SU-DHL-6 (cell line): Measurements from ENCODE around the gene KIF3A.

Experiments
- H2AFZ ChIP-seq: fragments of 200-600 bp; sonication (generic); 2 replicates; pipeline ENCODE4 v1.6.1; 2014; ENCODE audit warnings: low read depth, mild to moderate bottlenecking, moderate library complexity, mixed read lengths, antibody characterized with exemption, low read length; ENCODE audit not compliant: severe bottlenecking
- H3F3A ChIP-seq: fragments of 200-600 bp; shearing (Covaris generic); 2 replicates; pipeline ENCODE4 v1.6.0; 2016; ENCODE audit warnings: antibody characterized with exemption, mild to moderate bottlenecking; ENCODE audit not compliant: insufficient read depth
- H3K27ac ChIP-seq: fragments of 200-600 bp; sonication (generic); 2 replicates; pipeline ENCODE4 v1.5.1; 2016; ENCODE audit warnings: low read depth, mild to moderate bottlenecking, low read length, moderate library complexity, mixed read lengths
- H3K27me3 ChIP-seq: fragments of 200-600 bp; sonication (generic), shearing (Covaris generic); 2 replicates; pipeline ENCODE4 v1.6.0; 2014; ENCODE audit warnings: mild to moderate bottlenecking, low read length
- H3K36me3 ChIP-seq: fragments of 200-600 bp; sonication (generic); 2 replicates; pipeline ENCODE4 v1.6.1; 2014; ENCODE audit warnings: mild to moderate bottlenecking, low read length, mixed read lengths
- H3K4me2 ChIP-seq: fragments of 300-600, 200-600 bp; shearing (Covaris generic), sonication (generic); 2 replicates; pipeline ENCODE4 v1.6.0; 2014; ENCODE audit warnings: low read length, low read depth, mild to moderate bottlenecking; ENCODE audit not compliant: poor library complexity, severe bottlenecking
- H3K4me3 ChIP-seq: fragments of 200-600 bp; sonication (generic); 2 replicates; pipeline ENCODE4 v1.5.1; 2014; ENCODE audit warnings: antibody characterized with exemption, low read length, mild to moderate bottlenecking, mixed read lengths; ENCODE audit not compliant: insufficient read depth, poor library complexity, severe bottlenecking
- H3K79me2 ChIP-seq: fragments of 200-600 bp; sonication (generic); 2 replicates; pipeline ENCODE4 v1.6.1; 2014; ENCODE audit warnings: mild to moderate bottlenecking, low read length, moderate library complexity; ENCODE audit not compliant: insufficient read depth
- H3K9ac ChIP-seq: fragments of 200-600 bp; sonication (generic); 2 replicates; pipeline ENCODE4 v1.7.0; 2014; ENCODE audit warnings: mild to moderate bottlenecking, low read length
- H3K9me2 ChIP-seq: fragments of 200-600 bp; sonication (generic); replicated peaks from 2 replicates; pipeline ENCODE4 v1.6.1; 2014; ENCODE audit warnings: low read length; ENCODE audit not compliant: insufficient read depth
- H3K9me3 ChIP-seq: fragments of 200-600 bp; sonication (generic); 2 replicates; pipeline ENCODE4 v1.6.1; 2014; ENCODE audit warnings: low read length, mixed read lengths; ENCODE audit not compliant: insufficient read depth
- H4K20me1 ChIP-seq: fragments of 200-600 bp; sonication (generic); 2 replicates; pipeline ENCODE4 v1.6.1; 2014; ENCODE audit warnings: low read depth, mild to moderate bottlenecking, antibody characterized with exemption, low read length, moderate library complexity, mixed read lengths
- CTCF ChIP-seq: fragments of 200-600 bp; sonication (generic); IDR thresholded peaks from one replicate; pipeline ENCODE4 v1.5.1; 2017; ENCODE audit warnings: antibody characterized with exemption, mild to moderate bottlenecking, low read length, moderate library complexity; ENCODE audit not compliant: insufficient read depth, poor library complexity, severe bottlenecking
- EZH2phosphoT487 ChIP-seq: fragments of 200-600 bp; sonication (generic), shearing (Covaris generic); conservative IDR thresholded peaks from 2 replicates; pipeline ENCODE4 v1.6.1; 2018; ENCODE audit warnings: mild to moderate bottlenecking, antibody characterized with exemption, low read length, moderate library complexity, mixed read lengths

The KIF3A gene

GRCh38 chr5:132751971-132752580 is 14.7 kb upstream of the KIF3A start:
- Histone ChIP-seq H3K9me3 (no peaks in the 10 kb centered on the region), H2AFZ (no peak overlapping the region), H3K27me3 (no peaks in the 10 kb centered on the region), H3K4me2 (no peak overlapping the region), H3K79me2 (no peaks in the 10 kb centered on the region), H3K36me3 (no peaks in the 10 kb centered on the region), H3K9me2 (no peaks in the 10 kb centered on the region), H3K4me3 (no peak overlapping the region), H3K27ac (no peak overlapping the region), H3F3A (no peaks in the 10 kb centered on the region; the same call in 1 of the 2 replicates), H3K9ac (no peak overlapping the region), H4K20me1 (no peaks in the 10 kb centered on the region)
- TF ChIP-seq EZH2phosphoT487 = no peak
- TF ChIP-seq CTCF = no peak

DNA sequence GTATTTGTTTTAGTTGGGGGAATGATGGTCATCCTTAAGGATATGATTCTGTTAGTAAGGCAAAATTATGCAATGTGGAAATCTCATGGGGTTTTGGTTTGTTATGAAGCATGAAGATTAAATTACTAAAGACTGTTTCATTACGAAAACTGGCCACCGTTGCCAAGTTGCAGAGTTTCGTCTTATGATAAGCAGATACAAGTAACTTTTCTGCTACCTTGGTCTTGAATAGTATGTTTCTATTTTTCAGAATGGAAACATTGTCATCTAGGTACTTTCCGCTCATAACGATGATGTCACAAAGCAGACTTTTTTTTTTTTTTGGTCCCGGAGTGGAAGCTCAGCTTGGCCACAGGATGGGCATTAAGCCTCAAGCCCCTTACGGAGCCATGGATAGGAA is 14.1 kb upstream of the KIF3A start:
- Histone ChIP-seq H3F3A (no peaks in the 10 kb centered on the region; the same call in 1 of the 2 replicates), H3K9ac (no peak overlapping the region), H3K9me2 (no peaks in the 10 kb centered on the region), H2AFZ (no peak overlapping the region), H3K79me2 (no peaks in the 10 kb centered on the region), H3K4me3 (no peak overlapping the region), H3K9me3 (no peaks in the 10 kb centered on the region), H3K27ac (no peak overlapping the region), H4K20me1 (no peaks in the 10 kb centered on the region), H3K36me3 (no peaks in the 10 kb centered on the region), H3K4me2 (no peak overlapping the region), H3K27me3 (no peaks in the 10 kb centered on the region)
- TF ChIP-seq CTCF = no peak
- TF ChIP-seq EZH2phosphoT487 = no peak

DNA sequence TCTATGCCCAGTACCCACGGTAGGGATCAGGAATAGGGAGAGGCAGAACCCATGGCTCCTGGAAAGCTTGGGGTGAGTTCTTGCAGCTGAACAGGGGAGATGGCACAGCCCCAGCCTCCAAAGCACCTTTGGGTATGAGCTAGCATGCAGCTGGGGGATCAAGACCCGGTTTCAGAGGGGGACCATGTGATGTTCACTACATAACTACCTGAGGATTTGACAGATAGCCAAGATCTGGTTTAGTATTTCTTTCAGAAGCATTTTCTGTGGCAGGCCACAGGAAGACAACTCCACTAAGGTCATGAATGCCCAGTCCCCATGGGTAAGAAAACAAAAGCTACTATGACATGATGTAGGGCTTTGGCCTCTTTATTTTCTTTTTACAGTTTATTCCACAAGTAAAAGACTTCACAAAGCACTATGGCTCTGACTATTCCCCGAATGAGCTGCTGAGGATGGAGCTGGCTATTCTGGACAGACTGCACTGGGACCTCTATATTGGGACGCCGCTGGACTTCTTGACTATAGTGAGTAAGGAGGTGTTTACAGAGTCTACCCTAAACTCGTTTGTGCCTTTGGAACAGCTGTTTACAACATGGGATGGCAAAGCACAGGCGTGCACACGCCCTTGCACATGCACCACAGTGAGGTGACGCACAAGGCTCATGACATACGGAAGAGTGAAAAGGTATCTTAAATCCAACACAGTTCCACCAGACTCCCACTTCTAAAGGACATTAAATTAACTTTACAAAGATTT is 13.3 kb upstream of the KIF3A start:
- Histone ChIP-seq H3K9me2 (no peaks in the 10 kb centered on the region), H3K79me2 (no peaks in the 10 kb centered on the region), H3K9ac (no peak overlapping the region), H3K9me3 (no peaks in the 10 kb centered on the region), H3F3A (no peaks in the 10 kb centered on the region; the same call in 1 of the 2 replicates), H3K27ac (no peak overlapping the region), H3K4me2 (no peak overlapping the region), H3K27me3 (no peaks in the 10 kb centered on the region), H2AFZ (no peak overlapping the region), H3K4me3 (no peak overlapping the region), H3K36me3 (no peaks in the 10 kb centered on the region), H4K20me1 (no peaks in the 10 kb centered on the region)
- TF ChIP-seq CTCF (no peak), EZH2phosphoT487 (no peak)
